AG09319 (cell line): ENCODE data around the gene PSORS1C1.

Experiments used
- DNase-seq: peaks from one replicate; pipeline ENCODE4 v3.0.0-alpha.2; 2010; ENCODE audit warnings: low read depth; ENCODE audit errors: extremely low read depth
- TF ChIP-seq, protein P1 (sequence below): IDR thresholded peaks from 2 replicates; pipeline ENCODE4 v1.5.1; 2011; ENCODE audit warnings: low read depth, mild to moderate bottlenecking, inconsistent platforms, low read length, moderate library complexity

PSORS1C1 gene

DNA sequence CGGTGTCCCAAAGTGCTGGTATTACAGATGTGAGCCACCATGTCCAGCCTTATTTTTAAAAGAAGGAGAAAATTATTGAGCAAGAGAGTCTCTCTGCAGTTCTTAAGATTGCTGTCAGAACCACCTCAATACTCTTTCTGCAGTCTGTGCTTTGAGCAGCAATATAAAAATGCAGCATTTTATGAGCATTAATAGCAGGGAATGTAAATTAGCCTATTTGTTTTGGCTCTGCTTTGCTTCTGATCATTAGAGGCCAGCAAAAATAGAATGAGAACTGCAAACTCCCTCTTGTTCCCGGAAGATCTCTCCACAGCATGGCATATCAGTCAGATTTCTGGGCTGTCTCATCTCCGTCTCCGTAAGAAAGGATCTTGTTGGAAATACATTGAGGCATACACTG is 38.0 kb upstream of the PSORS1C1 start:
- no peak for DNase-seq
- TF ChIP-seq, protein P1, sequence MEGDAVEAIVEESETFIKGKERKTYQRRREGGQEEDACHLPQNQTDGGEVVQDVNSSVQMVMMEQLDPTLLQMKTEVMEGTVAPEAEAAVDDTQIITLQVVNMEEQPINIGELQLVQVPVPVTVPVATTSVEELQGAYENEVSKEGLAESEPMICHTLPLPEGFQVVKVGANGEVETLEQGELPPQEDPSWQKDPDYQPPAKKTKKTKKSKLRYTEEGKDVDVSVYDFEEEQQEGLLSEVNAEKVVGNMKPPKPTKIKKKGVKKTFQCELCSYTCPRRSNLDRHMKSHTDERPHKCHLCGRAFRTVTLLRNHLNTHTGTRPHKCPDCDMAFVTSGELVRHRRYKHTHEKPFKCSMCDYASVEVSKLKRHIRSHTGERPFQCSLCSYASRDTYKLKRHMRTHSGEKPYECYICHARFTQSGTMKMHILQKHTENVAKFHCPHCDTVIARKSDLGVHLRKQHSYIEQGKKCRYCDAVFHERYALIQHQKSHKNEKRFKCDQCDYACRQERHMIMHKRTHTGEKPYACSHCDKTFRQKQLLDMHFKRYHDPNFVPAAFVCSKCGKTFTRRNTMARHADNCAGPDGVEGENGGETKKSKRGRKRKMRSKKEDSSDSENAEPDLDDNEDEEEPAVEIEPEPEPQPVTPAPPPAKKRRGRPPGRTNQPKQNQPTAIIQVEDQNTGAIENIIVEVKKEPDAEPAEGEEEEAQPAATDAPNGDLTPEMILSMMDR, result no peak

- DNase-seq, result no peak
- TF ChIP-seq, protein P1, result peak; percentile 88
Observed at GRCh38 chr6:31079656-31080261, 34.8 kb upstream of the PSORS1C1 start.

DNA sequence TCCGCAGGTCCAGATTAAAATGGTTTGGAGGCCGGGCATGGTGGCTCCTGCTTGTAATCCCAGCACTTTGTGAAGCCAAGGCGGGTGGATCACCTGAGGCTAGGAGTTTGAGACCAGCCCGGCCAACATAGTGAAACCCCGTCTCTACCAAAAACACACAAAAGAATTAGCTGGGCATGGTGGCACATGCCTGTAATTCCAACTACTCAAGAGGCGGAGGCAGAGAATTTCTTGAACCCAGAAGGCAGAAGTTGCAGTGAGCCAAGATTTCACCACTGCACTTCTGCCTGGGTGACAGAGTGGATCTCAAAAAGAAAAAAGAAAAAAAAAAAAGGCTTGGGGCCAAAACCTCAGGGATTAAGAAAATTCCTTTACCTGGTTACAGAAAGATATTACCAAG is 32.7 kb upstream of the PSORS1C1 start:
- TF ChIP-seq, protein P1, result no peak
- DNase-seq, result no peak

- TF ChIP-seq, protein P1, result peak; percentile 34
- no peak for DNase-seq
Observed at GRCh38 chr6:31083742-31084354, 30.8 kb upstream of the PSORS1C1 start.

- TF ChIP-seq, protein P1, result no peak
- DNase-seq, result no peak
Observed at GRCh38 chr6:31086788-31087440, 27.7 kb upstream of the PSORS1C1 start.

- DNase-seq, result peak; percentile 63
Observed at GRCh38 chr6:31087494-31088089, 27.0 kb upstream of the PSORS1C1 start.

More at GRCh38 chr6:31087494-31088089, 27.0 kb upstream of the PSORS1C1 start:
- TF ChIP-seq, protein P1, result peak; percentile 79
